OCI-LY3 (cell line): ENCODE results near the gene PSMB1.
A peak's percentile ranks its signal among the peaks of the same experiment; 100 is the strongest.

Experiments used
- H2AFZ ChIP-seq: fragments of 200-600, 300-600 bp; shearing (Covaris generic); 2 replicates; pipeline ENCODE4 v1.6.0; 2014; ENCODE audit warnings: antibody characterized with exemption, low read depth, low read length
- H3K27ac ChIP-seq: fragments of 200-600, 300-600 bp; sonication (generic); 2 replicates; pipeline ENCODE4 v1.5.1; 2014; ENCODE audit warnings: mild to moderate bottlenecking, low read length, moderate library complexity, mixed read lengths
- H3K27me3 ChIP-seq: fragments of 200-600, 300-600 bp; sonication (generic); 2 replicates; pipeline ENCODE4 v1.6.1; 2014; ENCODE audit warnings: low read depth, low read length, mixed read lengths
- H3K36me3 ChIP-seq: fragments of 200-600, 300-600 bp; sonication (generic); replicated peaks from 2 replicates; pipeline ENCODE3; 2014; ENCODE audit warnings: low read depth, low read length, mixed read lengths
- H3K4me1 ChIP-seq: fragments of 300-600, 200-600 bp; sonication (generic); 2 replicates; pipeline ENCODE4 v1.6.1; 2014; ENCODE audit warnings: low read length, mixed read lengths
- H3K4me2 ChIP-seq: fragments of 200-600, 300-600 bp; sonication (generic); 2 replicates; pipeline ENCODE4 v1.6.1; 2014; ENCODE audit warnings: low read length, mixed read lengths
- H3K4me3 ChIP-seq: fragments of 300-600, 200-600 bp; sonication (generic); 2 replicates; pipeline ENCODE4 v1.5.1; 2014; ENCODE audit warnings: antibody characterized with exemption, mild to moderate bottlenecking, low read length, moderate library complexity
- H3K79me2 ChIP-seq: fragments of 300-600, 200-600 bp; shearing (Covaris generic); 2 replicates; pipeline ENCODE4 v1.6.1; 2014; ENCODE audit warnings: mild to moderate bottlenecking, low read length, mixed read lengths
- H3K9ac ChIP-seq: fragments of 300-600, 200-600 bp; shearing (Covaris generic); 2 replicates; pipeline ENCODE4 v1.6.0; 2014; ENCODE audit warnings: mild to moderate bottlenecking, low read length, moderate library complexity
- H3K9me3 ChIP-seq: fragments of 200-600, 300-600 bp; shearing (Covaris generic); 2 replicates; pipeline ENCODE4 v1.6.1; 2014; ENCODE audit warnings: low read length, mixed read lengths; ENCODE audit not compliant: insufficient read depth
- H4K20me1 ChIP-seq: fragments of 200-600, 300-600 bp; sonication (generic); 2 replicates; pipeline ENCODE4 v1.6.1; 2016; ENCODE audit warnings: low read length, mixed read lengths; ENCODE audit not compliant: insufficient read depth
- EZH2phosphoT487 ChIP-seq: fragments of 200-600 bp; shearing (Covaris generic); IDR thresholded peaks from 2 replicates; pipeline ENCODE4 v1.6.1; 2018; ENCODE audit warnings: antibody characterized with exemption, mixed run types, low read depth
- TF ChIP-seq, protein P1 (sequence below): fragments of 200-600, 300-600 bp; sonication (generic); IDR thresholded peaks from 2 replicates; pipeline ENCODE4 v1.5.1; 2014; ENCODE audit warnings: antibody characterized with exemption, low read length, low read depth

PSMB1 gene

DNA sequence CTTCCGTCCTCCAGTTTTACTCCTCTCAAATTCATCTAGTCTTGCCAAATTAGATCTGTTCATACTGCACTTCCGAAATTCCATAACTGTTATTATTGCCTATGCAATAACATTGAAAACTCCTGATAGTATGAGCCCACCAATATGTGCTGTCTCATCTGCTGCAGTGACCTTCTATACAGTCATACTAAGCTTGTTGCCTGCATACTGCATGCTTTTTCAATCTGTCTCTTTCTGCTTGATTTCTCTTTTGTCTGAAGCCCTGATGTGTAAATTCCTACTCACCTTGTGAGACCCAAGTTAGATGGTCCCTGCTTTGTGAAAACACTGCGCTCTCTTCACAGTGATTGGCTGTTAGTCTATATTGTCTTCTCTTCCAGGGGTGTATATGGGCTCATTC, 2.2 kb upstream of the PSMB1 start:
- Histone ChIP-seq H3K4me3 (peak overlapping the region; percentile 87), H3K27me3 (no peaks in the 10 kb centered on the region), H3K36me3 (peaks cover 14% of the 10 kb centered on the region), H3K4me1 (peaks cover 18% of the 10 kb centered on the region), H3K9ac (peak overlapping the region; percentile 77), H2AFZ (no peak overlapping the region), H3K9me3 (no peaks in the 10 kb centered on the region), H3K27ac (no peak overlapping the region), H4K20me1 (peaks cover 20% of the 10 kb centered on the region), H3K4me2 (peak overlapping the region; percentile 73), H3K79me2 (peaks cover 69% of the 10 kb centered on the region)
- TF ChIP-seq, protein P1, sequence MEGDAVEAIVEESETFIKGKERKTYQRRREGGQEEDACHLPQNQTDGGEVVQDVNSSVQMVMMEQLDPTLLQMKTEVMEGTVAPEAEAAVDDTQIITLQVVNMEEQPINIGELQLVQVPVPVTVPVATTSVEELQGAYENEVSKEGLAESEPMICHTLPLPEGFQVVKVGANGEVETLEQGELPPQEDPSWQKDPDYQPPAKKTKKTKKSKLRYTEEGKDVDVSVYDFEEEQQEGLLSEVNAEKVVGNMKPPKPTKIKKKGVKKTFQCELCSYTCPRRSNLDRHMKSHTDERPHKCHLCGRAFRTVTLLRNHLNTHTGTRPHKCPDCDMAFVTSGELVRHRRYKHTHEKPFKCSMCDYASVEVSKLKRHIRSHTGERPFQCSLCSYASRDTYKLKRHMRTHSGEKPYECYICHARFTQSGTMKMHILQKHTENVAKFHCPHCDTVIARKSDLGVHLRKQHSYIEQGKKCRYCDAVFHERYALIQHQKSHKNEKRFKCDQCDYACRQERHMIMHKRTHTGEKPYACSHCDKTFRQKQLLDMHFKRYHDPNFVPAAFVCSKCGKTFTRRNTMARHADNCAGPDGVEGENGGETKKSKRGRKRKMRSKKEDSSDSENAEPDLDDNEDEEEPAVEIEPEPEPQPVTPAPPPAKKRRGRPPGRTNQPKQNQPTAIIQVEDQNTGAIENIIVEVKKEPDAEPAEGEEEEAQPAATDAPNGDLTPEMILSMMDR = no peak
- TF ChIP-seq EZH2phosphoT487 = no peak

DNA sequence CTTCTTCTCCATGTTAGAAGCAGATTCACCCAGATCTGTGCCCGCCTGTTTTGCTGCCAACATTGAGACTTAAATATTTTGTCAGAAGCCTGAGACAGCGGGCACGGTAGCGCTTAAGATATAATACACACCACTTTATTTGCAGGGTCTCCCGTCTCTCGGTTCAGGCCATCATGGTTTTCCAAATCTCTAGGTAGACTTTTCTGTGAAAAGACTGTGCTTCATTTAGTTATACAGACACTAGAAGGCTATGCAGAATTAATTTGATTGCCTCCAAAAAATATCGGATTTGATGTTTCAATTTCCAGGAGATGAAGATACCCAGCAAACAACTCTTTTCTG, 1.7 kb upstream of the PSMB1 start:
- peaks cover 74% of the 10 kb centered on the region for H3K79me2 ChIP-seq
- no peak overlapping the region for H2AFZ ChIP-seq

DNA sequence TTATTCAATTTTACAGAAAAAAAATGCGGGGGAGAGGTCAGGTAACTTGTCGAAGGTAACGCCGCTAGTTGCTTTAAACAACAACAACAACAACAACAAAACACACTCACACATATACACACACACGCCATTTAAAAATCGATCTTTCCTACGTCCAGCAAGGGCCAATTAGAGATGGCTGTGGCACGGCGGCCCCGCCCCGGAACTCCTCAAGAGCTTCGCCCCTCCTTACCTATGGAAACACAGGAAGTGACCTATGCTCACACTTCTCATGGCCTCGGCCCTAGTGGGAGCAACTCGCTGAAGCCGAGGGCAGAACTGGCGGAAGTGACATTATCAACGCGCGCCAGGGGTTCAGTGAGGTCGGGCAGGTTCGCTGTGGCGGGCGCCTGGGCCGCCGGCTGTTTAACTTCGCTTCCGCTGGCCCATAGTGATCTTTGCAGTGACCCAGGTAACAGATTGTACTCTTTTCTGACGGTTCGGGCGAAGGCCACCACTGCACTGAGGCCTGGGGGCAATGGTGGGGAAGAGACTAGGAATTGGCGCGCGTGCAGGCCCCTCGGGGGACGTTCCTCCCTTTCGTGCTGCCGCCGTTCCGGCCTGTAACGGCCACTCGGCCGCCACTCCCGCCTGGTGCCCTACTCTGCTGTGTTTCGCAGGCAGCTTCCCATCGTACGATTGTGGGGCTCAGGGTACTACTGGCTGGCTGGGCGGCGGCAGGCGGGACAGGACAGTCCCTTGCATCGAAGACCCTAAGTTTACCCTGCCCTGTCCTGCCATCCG, 1.1 kb upstream of the PSMB1 start, which contains the start of gene TBP:
TSS of gene TBP (plus strand) at position 357 of the 783 bp plus-strand sequence. CDS start 2,661 bp downstream, outside the sequence.
- peaks cover 14% of the 10 kb centered on the region for H3K36me3 ChIP-seq
- H3K27me3 ChIP-seq = no peaks in the 10 kb centered on the region
- peaks cover 31% of the 10 kb centered on the region for H4K20me1 ChIP-seq
- peaks cover 80% of the 10 kb centered on the region for H3K79me2 ChIP-seq
- H3K4me2 ChIP-seq = peak within 1 kb of the TSS; percentile 73
- H3K9ac ChIP-seq = peak within 1 kb of the TSS; percentile 77
- TF ChIP-seq, protein P1 = no peak
- no peak for TF ChIP-seq EZH2phosphoT487
- H3K4me3 ChIP-seq = peak within 1 kb of the TSS; percentile 87
- no peaks in the 10 kb centered on the region for H3K9me3 ChIP-seq
- H2AFZ ChIP-seq = peak within 1 kb of the TSS; percentile 99
- H3K4me1 ChIP-seq = peaks cover 18% of the 10 kb centered on the region
- H3K27ac ChIP-seq = peak within 1 kb of the TSS; percentile 36; the same call in 1 of the 2 replicates

More for the DNA sequence above, 1.7 kb upstream of the PSMB1 start:
- Histone ChIP-seq H3K36me3 (peaks cover 14% of the 10 kb centered on the region), H4K20me1 (peaks cover 26% of the 10 kb centered on the region), H3K27ac (0 out of 2 replicates have a peak overlapping the region, but pooled peaks have one; percentile 36), H3K9me3 (no peaks in the 10 kb centered on the region), H3K27me3 (no peaks in the 10 kb centered on the region), H3K4me3 (peak overlapping the region; percentile 87), H3K4me2 (peak overlapping the region; percentile 73), H3K9ac (peak overlapping the region; percentile 77), H3K4me1 (peaks cover 18% of the 10 kb centered on the region)
- TF ChIP-seq EZH2phosphoT487 = no peak
- TF ChIP-seq, protein P1 = no peak

DNA sequence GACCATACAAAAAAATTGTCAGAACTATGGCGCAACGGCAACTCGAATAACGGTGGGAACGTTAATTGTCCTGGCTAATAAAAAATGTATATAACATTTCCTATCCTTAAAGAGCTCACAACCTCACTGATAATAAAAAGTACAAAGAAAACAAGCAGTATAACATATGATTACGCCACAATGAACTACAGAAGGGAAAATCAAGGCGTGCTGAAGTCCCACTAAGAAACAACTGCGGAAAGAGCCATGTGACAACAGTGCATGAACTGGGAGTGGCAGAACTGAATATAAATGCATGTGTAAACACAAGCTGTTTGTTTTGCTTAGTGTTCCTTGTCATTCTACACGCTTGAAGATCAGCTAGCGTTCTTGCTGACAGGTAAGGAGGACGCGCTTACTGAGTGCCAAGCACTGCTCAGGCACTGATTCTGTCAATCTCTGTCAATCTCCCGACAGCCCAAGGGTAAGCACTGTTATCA, 466 bp upstream of the PSMB1 start:
- peaks cover 86% of the 10 kb centered on the region for H3K79me2 ChIP-seq
- no peaks in the 10 kb centered on the region for H3K27me3 ChIP-seq
- peaks cover 18% of the 10 kb centered on the region for H3K4me1 ChIP-seq
- peaks cover 34% of the 10 kb centered on the region for H4K20me1 ChIP-seq
- H3K4me2 ChIP-seq = peak overlapping the region; percentile 63
- H3K4me3 ChIP-seq = peak overlapping the region; percentile 87
- TF ChIP-seq, protein P1 = no peak
- TF ChIP-seq EZH2phosphoT487 = no peak
- H3K9me3 ChIP-seq = no peaks in the 10 kb centered on the region
- H3K36me3 ChIP-seq = peaks cover 15% of the 10 kb centered on the region
- H3K9ac ChIP-seq = peak overlapping the region; percentile 77
- 0 out of 2 replicates have a peak overlapping the region, but pooled peaks have one; percentile 25 for H3K27ac ChIP-seq
- H2AFZ ChIP-seq = peak overlapping the region; percentile 99
